Inflammatory macrophage treated with lipopolysaccharide for 4 hours (primary cell): ENCODE measurements around the gene CBFA2T3.
"Not testable (repeated sequence)": the region's sequence is repeated elsewhere in the genome, so short reads cannot be mapped to it uniquely, and the experiment has no call there.

Experiments used
- DNase-seq: peaks from one replicate; pipeline ENCODE4 v3.0.0-alpha.2; 2020

The CBFA2T3 gene

GRCh38 chr16:89011909-89012621 is 35.1 kb upstream of the CBFA2T3 start:
- no peak for DNase-seq

- DNase-seq, result no peak
Measured at GRCh38 chr16:89010210-89010925, 33.4 kb upstream of the CBFA2T3 start.

GRCh38 chr16:89009343-89010209 is 32.6 kb upstream of the CBFA2T3 start:
- DNase-seq, result peak; percentile 24

GRCh38 chr16:89008796-89009195 is 31.8 kb upstream of the CBFA2T3 start:
- DNase-seq, result not testable (repeated sequence)

- DNase-seq, result no peak
Measured at GRCh38 chr16:89007371-89008249, 30.6 kb upstream of the CBFA2T3 start.

GRCh38 chr16:89006036-89006752 is 29.2 kb upstream of the CBFA2T3 start:
- DNase-seq, result no peak

GRCh38 chr16:89005201-89006035 is 28.4 kb upstream of the CBFA2T3 start:
- DNase-seq, result no peak

- no peak for DNase-seq
Measured at GRCh38 chr16:89004209-89004831, 27.3 kb upstream of the CBFA2T3 start.

GRCh38 chr16:89003831-89004208 is 26.8 kb upstream of the CBFA2T3 start:
- DNase-seq, result no peak

GRCh38 chr16:89002851-89003830 is 26.1 kb upstream of the CBFA2T3 start:
- DNase-seq, result no peak

GRCh38 chr16:89002081-89002480 is 25.1 kb upstream of the CBFA2T3 start:
- DNase-seq, result not testable (repeated sequence)

GRCh38 chr16:89001117-89002027 is 24.4 kb upstream of the CBFA2T3 start:
- no peak for DNase-seq

GRCh38 chr16:89000207-89000959 is 23.4 kb upstream of the CBFA2T3 start:
- DNase-seq, result no peak

- no peak for DNase-seq
Measured at GRCh38 chr16:88999457-89000206, 22.6 kb upstream of the CBFA2T3 start.

GRCh38 chr16:88995746-88996535 is 18.9 kb upstream of the CBFA2T3 start:
- DNase-seq, result no peak

- DNase-seq, result no peak
Measured at GRCh38 chr16:88995194-88995593, 18.2 kb upstream of the CBFA2T3 start.
